Thyroid gland (tissue), 4 donors: Measurements from ENCODE around the gene EPN1. TPM values are rescaled to one million over a fixed set of nuclear protein-coding genes. Genes with fewer than 3 reads are reported as not detected.

Experiments
- DNase-seq, 2 donors: peaks; one replicate each; pipeline ENCODE4 v3.0.0-alpha.2; 2019
- H3K27ac ChIP-seq, 3 donors: fragments of 200-600 bp; sonication (generic); 1 replicate in 2 of 3; 2 replicates in 1 of 3; pipeline ENCODE4 v1.5.1; 2016 to 2019; ENCODE audit warnings: mild to moderate bottlenecking in 1 of 3, moderate library complexity in 1 of 3
- H3K27me3 ChIP-seq: fragments of 200-600 bp; sonication (generic); one replicate; pipeline ENCODE4 v1.5.1; 2019
- H3K36me3 ChIP-seq, 2 donors: fragments of 200-600 bp; sonication (generic); one replicate each; pipeline ENCODE4 v1.5.1; 2016 to 2019
- H3K4me1 ChIP-seq, 2 donors: fragments of 200-600 bp; sonication (generic); one replicate each; pipeline ENCODE4 v1.5.1; 2017 to 2019
- H3K4me3 ChIP-seq, 3 donors: fragments of 200-600 bp; sonication (generic); replicated peaks in 1 of 3; 1 replicate in 2 of 3; 2 replicates in 1 of 3; pipeline ENCODE4 v1.5.1; 2016; ENCODE audit warnings: mild to moderate bottlenecking in 1 of 3
- H3K9me3 ChIP-seq: fragments of 200-600 bp; sonication (generic); one replicate; pipeline ENCODE4 v1.5.1; 2017
- CTCF ChIP-seq, 6 experiments: fragments of 200-600 bp in 3 of 6; fragments of 450-650 bp in 3 of 6; sonication (generic) in 3 of 6; IDR thresholded peaks; one replicate each; pipeline ENCODE4 v1.5.1; 2016 to 2019; ENCODE audit warnings: antibody characterized with exemption in 6 of 6, mild to moderate bottlenecking in 2 of 6, inconsistent platforms in 1 of 6, moderate library complexity in 1 of 6
- POLR2A ChIP-seq, 2 donors: fragments of 450-650 bp; IDR thresholded peaks; one replicate each; pipeline ENCODE4 v1.6.1; 2017; ENCODE audit warnings: antibody characterized with exemption in 2 of 2, mild to moderate bottlenecking in 2 of 2, moderate library complexity in 1 of 2
- WGBS, 2 donors: methylation state at CpG; one replicate each; pipeline ENCODE4 v1.1.5; 2017; 5-methylcytosine and 5-hydroxymethylcytosine counted together
- intact Hi-C: fragments of 100-400 bp; cut with DNase I; formaldehyde crosslinking; loops from one replicate; pipeline ENCODE4 v1.15.1; 2023
- total RNA-seq, 4 donors: library from RNA; depleted of rRNA; stranded (reverse); fragments of >200 nt; gene quantifications; one replicate each; pipeline ENCODE4 v1.2.3, GENCODE V29; 2016

EPN1 gene
- total RNA-seq, 4 donors from 2014 or later = 34.8 to 102 (median 72.2) TPM

GRCh38 chr19:55678121-55678671, 3.2 kb downstream of the EPN1 start:
- Histone ChIP-seq H3K27me3 (no peaks in the 10 kb centered on the region), H3K4me1 (peaks cover 34 to 40% of the 10 kb centered on the region in 2 donors), H3K27ac (no peak overlapping the region), H3K36me3 (peaks cover 24 to 36% of the 10 kb centered on the region in 2 donors), H3K4me3 (no peak overlapping the region), H3K9me3 (no peaks in the 10 kb centered on the region)
- intact Hi-C loops = no loop called here
- DNase-seq = no peak
- 85 to 90% methylated on average over 19 to 21 of the region's 21 CpGs for WGBS, 2 donors
- no peak for TF ChIP-seq POLR2A (IDR thresholded peaks at IDR 0.05)
- TF ChIP-seq CTCF (IDR thresholded peaks at IDR 0.05) = no peak

- Histone ChIP-seq H3K4me3 (no peak overlapping the region), H3K9me3 (no peaks in the 10 kb centered on the region), H3K27ac (no peak overlapping the region), H3K36me3 (peaks cover 24 to 27% of the 10 kb centered on the region in 2 donors), H3K4me1 (peaks cover 30 to 40% of the 10 kb centered on the region in 2 donors), H3K27me3 (no peaks in the 10 kb centered on the region)
- intact Hi-C loops = no loop called here
- TF ChIP-seq POLR2A (IDR thresholded peaks at IDR 0.05) (no peak), CTCF (IDR thresholded peaks at IDR 0.05) (no peak)
- 88 to 90% methylated on average over 12 to 18 of the region's 24 CpGs for WGBS, 2 donors
- no peak for DNase-seq
Observed at GRCh38 chr19:55679343-55680257, 4.6 kb downstream of the EPN1 start.

GRCh38 chr19:55680339-55681130, 5.5 kb downstream of the EPN1 start:
- H3K4me3 ChIP-seq = no peak overlapping the region
- no peak for TF ChIP-seq CTCF (IDR thresholded peaks at IDR 0.05)
- no peak for TF ChIP-seq POLR2A (IDR thresholded peaks at IDR 0.05)
- H3K9me3 ChIP-seq = no peaks in the 10 kb centered on the region
- intact Hi-C loops = no loop called here
- WGBS, 2 donors = 90 to 92% methylated on average over 12 of the region's 20 CpGs
- H3K4me1 ChIP-seq = peaks cover 29 to 40% of the 10 kb centered on the region in 2 donors
- no peak overlapping the region for H3K27ac ChIP-seq
- H3K27me3 ChIP-seq = no peaks in the 10 kb centered on the region
- peaks cover 32 to 35% of the 10 kb centered on the region in 2 donors for H3K36me3 ChIP-seq
- no peak for DNase-seq

- Histone ChIP-seq H3K36me3 (peaks cover 37 to 44% of the 10 kb centered on the region in 2 donors), H3K4me3 (no peak overlapping the region), H3K4me1 (peaks cover 21 to 32% of the 10 kb centered on the region in 2 donors), H3K27me3 (no peaks in the 10 kb centered on the region), H3K27ac (no peak overlapping the region), H3K9me3 (no peaks in the 10 kb centered on the region)
- intact Hi-C loops = no loop called here
- peak; percentile 57 to 69 for DNase-seq
- TF ChIP-seq POLR2A (IDR thresholded peaks at IDR 0.05) = no peak
- no peak for TF ChIP-seq CTCF (IDR thresholded peaks at IDR 0.05)
- WGBS, 2 donors = 81 to 85% methylated on average over 9 of the region's 9 CpGs
Observed at GRCh38 chr19:55681131-55682092, 6.4 kb downstream of the EPN1 start.
